SK-N-MC (cell line): ENCODE data around the gene LCE5A.
"Not testable (repeated sequence)": the region's sequence is repeated elsewhere in the genome, so short reads cannot be mapped to it uniquely, and the experiment has no call there.

Source experiments
- DNase-seq: peaks from one replicate; pipeline ENCODE4 v3.0.0-alpha.2; 2011; ENCODE audit warnings: low read depth, low spot score
- H3K27ac ChIP-seq: fragments of 200-600 bp; sonication (generic); 2 replicates; pipeline ENCODE4 v1.5.1; 2016; ENCODE audit warnings: mixed run types
- H3K36me3 ChIP-seq: fragments of 200-600 bp; sonication (generic); 2 replicates; pipeline ENCODE4 v1.6.1; 2017; ENCODE audit warnings: antibody characterized with exemption, low read length, mixed read lengths; ENCODE audit not compliant: insufficient read depth
- H3K4me3 ChIP-seq: fragments of 200-600 bp; sonication (generic); 2 replicates; pipeline ENCODE4 v1.5.1; 2016
- H3K9ac ChIP-seq: fragments of 200-600 bp; sonication (generic); 2 replicates; pipeline ENCODE4 v1.8.0; 2017; ENCODE audit warnings: mixed run types, mixed read lengths; ENCODE audit not compliant: insufficient read length
- H3K9me3 ChIP-seq: fragments of 200-600 bp; sonication (generic); 2 replicates; pipeline ENCODE4 v1.6.1; 2017; ENCODE audit warnings: low read depth, mild to moderate bottlenecking, antibody characterized with exemption, low read length, moderate library complexity, mixed read lengths
- EZH2 ChIP-seq: fragments of 200-600 bp; sonication (generic); IDR thresholded peaks from one replicate; pipeline ENCODE4 v1.6.1; 2017; ENCODE audit warnings: antibody characterized with exemption
- FOXP2 ChIP-seq: optimal IDR thresholded peaks from 2 replicates; pipeline ENCODE3; 2011; ENCODE audit warnings: mild to moderate bottlenecking, moderate library complexity; ENCODE audit not compliant: insufficient read depth; ENCODE audit errors: extremely low read length, control extremely low read depth
- POLR2AphosphoS5 ChIP-seq: IDR thresholded peaks from 2 replicates; pipeline ENCODE4 v1.6.1; 2012; ENCODE audit warnings: mild to moderate bottlenecking, low read depth, low read length, borderline replicate concordance

Gene LCE5A

DNA sequence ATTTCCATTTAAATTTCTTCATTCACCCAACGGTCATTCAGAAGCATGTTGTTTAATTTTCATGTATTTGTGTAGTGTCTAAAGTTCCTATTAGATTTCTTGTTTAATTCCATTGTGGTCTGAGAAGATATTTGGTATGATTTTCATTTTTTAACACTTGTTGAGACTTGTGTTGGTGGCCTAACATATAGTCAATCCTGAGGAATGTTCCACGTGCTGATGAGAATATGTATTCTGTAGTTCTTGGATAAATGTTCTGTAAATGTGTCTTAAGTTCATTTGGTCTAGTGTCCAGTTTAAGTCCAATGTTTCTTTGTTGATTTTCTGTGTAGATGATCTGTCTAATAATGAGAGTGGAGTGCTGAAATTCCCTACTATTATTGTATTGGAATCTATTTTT is 22.7 kb upstream of the LCE5A start:
- Histone ChIP-seq H3K4me3 (no peak overlapping the region), H3K36me3 (no peaks in the 10 kb centered on the region), H3K9ac (no peak overlapping the region), H3K27ac (no peak overlapping the region), H3K9me3 (no peaks in the 10 kb centered on the region)
- no peak for DNase-seq
- TF ChIP-seq EZH2, result no peak
- no peak for TF ChIP-seq FOXP2
- no peak for TF ChIP-seq POLR2AphosphoS5

DNA sequence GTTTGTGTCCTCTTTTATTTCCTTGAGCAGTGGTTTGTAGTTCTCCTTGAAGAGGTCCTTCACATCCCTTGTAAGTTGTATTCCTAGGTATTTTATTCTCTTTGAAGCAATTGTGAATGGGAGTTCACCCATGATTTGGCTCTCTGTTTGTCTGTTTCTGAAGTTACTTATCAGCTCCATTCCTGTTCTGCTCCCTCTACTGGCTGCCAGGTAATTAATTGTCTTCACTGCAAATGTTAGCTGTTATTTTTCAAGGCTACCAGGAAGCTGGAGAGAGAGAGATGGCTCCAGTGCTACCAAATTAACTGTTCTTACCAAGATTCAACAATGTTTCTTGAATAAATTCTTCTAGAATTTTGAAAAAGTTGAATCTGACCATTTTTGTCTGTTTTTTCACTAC is 19.1 kb upstream of the LCE5A start:
- not testable (repeated sequence) for H3K9me3 ChIP-seq, H3K4me3 ChIP-seq, H3K9ac ChIP-seq, H3K27ac ChIP-seq, DNase-seq, H3K36me3 ChIP-seq

- Histone ChIP-seq H3K9ac (no peak overlapping the region), H3K27ac (no peak overlapping the region), H3K4me3 (no peak overlapping the region), H3K36me3 (no peaks in the 10 kb centered on the region), H3K9me3 (no peaks in the 10 kb centered on the region)
- TF ChIP-seq EZH2, result no peak
- TF ChIP-seq POLR2AphosphoS5, result no peak
- TF ChIP-seq FOXP2, result no peak
- no peak for DNase-seq
These were observed 15.4 kb upstream of the LCE5A start for GRCh38 chr1:152495066-152495675.

GRCh38 chr1:152497273-152497672 is 13.3 kb upstream of the LCE5A start:
- Histone ChIP-seq H3K9ac (no peak overlapping the region), H3K36me3 (no peaks in the 10 kb centered on the region), H3K27ac (no peak overlapping the region), H3K9me3 (no peaks in the 10 kb centered on the region), H3K4me3 (no peak overlapping the region)
- no peak for DNase-seq
- TF ChIP-seq FOXP2 (no peak), POLR2AphosphoS5 (no peak), EZH2 (no peak)

GRCh38 chr1:152501704-152502103 is 8.9 kb upstream of the LCE5A start:
- no peak for DNase-seq
- Histone ChIP-seq H3K27ac (no peak overlapping the region), H3K9me3 (no peaks in the 10 kb centered on the region), H3K36me3 (no peaks in the 10 kb centered on the region), H3K4me3 (no peak overlapping the region), H3K9ac (no peak overlapping the region)
- TF ChIP-seq POLR2AphosphoS5 (no peak), EZH2 (no peak), FOXP2 (no peak)

- no peak for DNase-seq
- H3K27ac ChIP-seq, result no peak overlapping the region
- TF ChIP-seq EZH2, result no peak
- TF ChIP-seq POLR2AphosphoS5, result no peak
- no peaks in the 10 kb centered on the region for H3K9me3 ChIP-seq
- no peak overlapping the region for H3K9ac ChIP-seq
- H3K4me3 ChIP-seq, result no peak overlapping the region
- no peaks in the 10 kb centered on the region for H3K36me3 ChIP-seq
These were observed 8.0 kb upstream of the LCE5A start for GRCh38 chr1:152502496-152503180.

GRCh38 chr1:152505083-152505482 is 5.5 kb upstream of the LCE5A start:
- Histone ChIP-seq H3K4me3 (no peak overlapping the region), H3K36me3 (no peaks in the 10 kb centered on the region), H3K27ac (no peak overlapping the region), H3K9me3 (no peaks in the 10 kb centered on the region), H3K9ac (no peak overlapping the region)
- TF ChIP-seq EZH2 (no peak), FOXP2 (no peak), POLR2AphosphoS5 (no peak)
- no peak for DNase-seq

- no peak overlapping the region for H3K9ac ChIP-seq
- no peak for TF ChIP-seq POLR2AphosphoS5
- TF ChIP-seq EZH2, result no peak
- TF ChIP-seq FOXP2, result no peak
- no peaks in the 10 kb centered on the region for H3K9me3 ChIP-seq
- no peak for DNase-seq
- H3K36me3 ChIP-seq, result no peaks in the 10 kb centered on the region
- no peak overlapping the region for H3K4me3 ChIP-seq
- no peak overlapping the region for H3K27ac ChIP-seq
These were observed 3.6 kb upstream of the LCE5A start for GRCh38 chr1:152506899-152507498.

GRCh38 chr1:152511596-152511995 is 993 bp downstream of the LCE5A start:
- TF ChIP-seq EZH2 (no peak), POLR2AphosphoS5 (no peak), FOXP2 (no peak)
- H3K9me3 ChIP-seq, result no peaks in the 10 kb centered on the region

More at GRCh38 chr1:152511596-152511995, 993 bp downstream of the LCE5A start:
- no peak for DNase-seq
- H3K27ac ChIP-seq, result no peak overlapping the region
- no peak overlapping the region for H3K9ac ChIP-seq
- no peaks in the 10 kb centered on the region for H3K36me3 ChIP-seq
- H3K4me3 ChIP-seq, result no peak overlapping the region
